Astrocyte of the cerebellum (primary cell): ENCODE measurements around the gene CSKMT.
A peak's percentile ranks its signal among the peaks of the same experiment; 100 is the strongest.
"Not testable (repeated sequence)": the region's sequence is repeated elsewhere in the genome, so short reads cannot be mapped to it uniquely, and the experiment has no call there.

Source experiments
- DNase-seq: peaks from one replicate; pipeline ENCODE4 v3.0.0-alpha.2; 2011; ENCODE audit warnings: low read depth
- H3K4me3 ChIP-seq: 2 replicates; pipeline ENCODE4 v1.5.1; 2011; ENCODE audit warnings: mild to moderate bottlenecking, low read depth, low read length, moderate library complexity
- in situ Hi-C: cut with HindIII; loops from 2 replicates; pipeline ENCODE4 v1.10.0; 2017; ENCODE audit warnings: low sequenced_read_pairs
- TF ChIP-seq, protein P1 (sequence below): IDR thresholded peaks from 2 replicates; pipeline ENCODE4 v1.5.1; 2012; ENCODE audit warnings: low read length, low read depth, moderate library complexity, mild to moderate bottlenecking; ENCODE audit errors: missing control alignments

CSKMT gene

DNA sequence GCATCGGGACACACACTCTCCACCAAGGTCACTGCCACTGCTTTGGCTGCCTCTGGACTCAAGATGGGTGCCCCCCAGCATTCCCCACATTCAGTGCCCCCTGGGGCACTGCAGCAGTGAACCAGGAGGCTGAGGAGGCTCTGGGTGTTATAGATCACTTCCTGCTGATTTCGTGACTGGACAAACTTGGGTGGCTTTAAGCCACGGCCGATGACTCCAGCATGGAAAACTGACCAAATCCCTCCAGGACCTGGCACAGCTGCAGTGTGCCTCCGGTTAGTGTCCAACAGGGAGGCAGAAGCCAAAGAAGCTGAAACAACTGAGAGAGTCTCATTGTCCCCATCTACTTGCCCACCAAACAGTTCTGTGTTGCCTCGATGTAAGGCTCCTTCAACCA, 17.5 kb upstream of the CSKMT start:
- DNase-seq, result no peak
- in situ Hi-C loops, result no loop called here
- TF ChIP-seq, protein P1, sequence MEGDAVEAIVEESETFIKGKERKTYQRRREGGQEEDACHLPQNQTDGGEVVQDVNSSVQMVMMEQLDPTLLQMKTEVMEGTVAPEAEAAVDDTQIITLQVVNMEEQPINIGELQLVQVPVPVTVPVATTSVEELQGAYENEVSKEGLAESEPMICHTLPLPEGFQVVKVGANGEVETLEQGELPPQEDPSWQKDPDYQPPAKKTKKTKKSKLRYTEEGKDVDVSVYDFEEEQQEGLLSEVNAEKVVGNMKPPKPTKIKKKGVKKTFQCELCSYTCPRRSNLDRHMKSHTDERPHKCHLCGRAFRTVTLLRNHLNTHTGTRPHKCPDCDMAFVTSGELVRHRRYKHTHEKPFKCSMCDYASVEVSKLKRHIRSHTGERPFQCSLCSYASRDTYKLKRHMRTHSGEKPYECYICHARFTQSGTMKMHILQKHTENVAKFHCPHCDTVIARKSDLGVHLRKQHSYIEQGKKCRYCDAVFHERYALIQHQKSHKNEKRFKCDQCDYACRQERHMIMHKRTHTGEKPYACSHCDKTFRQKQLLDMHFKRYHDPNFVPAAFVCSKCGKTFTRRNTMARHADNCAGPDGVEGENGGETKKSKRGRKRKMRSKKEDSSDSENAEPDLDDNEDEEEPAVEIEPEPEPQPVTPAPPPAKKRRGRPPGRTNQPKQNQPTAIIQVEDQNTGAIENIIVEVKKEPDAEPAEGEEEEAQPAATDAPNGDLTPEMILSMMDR, result no peak
- no peak overlapping the region for H3K4me3 ChIP-seq

DNA sequence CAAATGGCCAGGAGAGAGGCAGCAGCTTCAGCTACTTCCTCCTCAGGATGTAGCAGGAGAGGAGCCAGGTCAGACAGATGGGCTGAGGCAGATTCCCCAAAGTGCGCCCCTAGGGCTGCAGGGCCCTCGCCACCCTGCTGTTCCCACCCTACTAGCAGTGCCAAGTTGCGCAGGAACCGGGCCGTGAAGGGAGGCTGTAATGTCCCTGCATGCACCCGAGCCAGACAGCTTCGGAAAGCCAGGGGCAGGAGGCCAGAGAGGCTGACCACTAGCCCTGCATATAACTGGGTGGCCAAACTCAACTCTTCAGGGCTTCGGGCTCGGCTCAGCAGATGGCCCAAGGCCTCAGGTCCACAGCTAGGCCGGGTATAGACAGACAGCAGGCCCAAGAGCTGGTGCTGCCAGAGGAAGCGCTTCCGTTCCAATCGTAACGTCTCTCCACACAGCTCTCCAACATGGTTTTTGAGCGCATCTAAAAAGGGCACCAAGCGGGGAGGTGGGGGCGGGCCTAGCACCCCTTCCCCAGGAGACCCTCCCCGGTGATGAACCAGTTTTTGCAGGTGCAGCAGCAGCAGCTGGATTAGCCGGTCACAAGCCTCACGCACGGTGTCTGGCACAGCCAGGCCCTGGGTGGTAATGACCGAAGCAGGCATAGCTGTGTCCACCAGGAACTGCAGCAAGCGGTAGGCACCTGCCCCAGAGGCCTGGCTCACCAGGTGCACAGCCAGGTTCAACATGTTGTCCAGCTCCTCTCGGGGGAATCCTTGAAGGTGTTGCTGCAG, 16.7 kb upstream of the CSKMT start:
- TF ChIP-seq, protein P1, result no peak
- DNase-seq, result no peak
- in situ Hi-C loops, result no loop called here
- no peak overlapping the region for H3K4me3 ChIP-seq

DNA sequence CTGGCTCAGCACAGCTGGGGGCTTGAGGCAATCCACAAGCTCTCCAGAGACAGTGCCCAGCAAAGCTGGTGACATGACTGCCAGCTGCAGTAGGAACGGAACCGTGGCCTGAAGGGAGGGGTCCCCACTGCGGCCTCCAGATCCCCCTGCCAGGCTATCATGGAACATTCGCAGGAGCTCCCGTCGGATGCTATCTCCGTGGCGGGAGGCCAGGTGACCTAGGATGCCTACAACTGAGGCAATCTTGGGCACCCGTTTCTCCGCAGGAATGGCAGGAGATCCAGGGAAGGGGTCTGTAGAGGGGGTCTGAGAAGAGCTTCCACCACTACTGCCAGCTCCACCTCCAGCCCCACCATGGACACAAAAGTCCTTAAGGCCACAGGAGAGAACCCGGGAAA, 16.1 kb upstream of the CSKMT start:
- in situ Hi-C loops, result no loop called here
- no peak overlapping the region for H3K4me3 ChIP-seq
- no peak for DNase-seq
- TF ChIP-seq, protein P1, result no peak

DNA sequence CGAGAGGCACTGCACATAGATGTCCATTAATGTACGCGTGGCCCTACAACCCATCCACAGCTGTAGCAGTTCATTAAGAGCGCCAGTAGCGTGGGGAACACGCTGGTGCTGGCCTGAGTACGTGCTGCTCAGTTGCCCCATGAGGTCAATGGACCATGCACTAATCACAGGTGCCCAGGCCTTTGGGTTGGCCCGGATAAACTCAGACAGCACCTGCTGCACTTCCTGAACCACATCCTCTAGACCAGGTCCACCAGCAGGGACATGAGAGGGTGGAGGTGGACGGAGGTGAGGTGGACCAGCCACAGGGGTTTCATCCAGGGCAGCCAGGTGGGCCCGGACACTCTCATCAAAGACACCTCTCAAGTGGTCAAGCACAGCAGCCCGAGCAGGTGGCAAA, 15.6 kb upstream of the CSKMT start:
- no peak for DNase-seq
- TF ChIP-seq, protein P1, result no peak
- H3K4me3 ChIP-seq, result no peak overlapping the region
- in situ Hi-C loops, result no loop called here

DNA sequence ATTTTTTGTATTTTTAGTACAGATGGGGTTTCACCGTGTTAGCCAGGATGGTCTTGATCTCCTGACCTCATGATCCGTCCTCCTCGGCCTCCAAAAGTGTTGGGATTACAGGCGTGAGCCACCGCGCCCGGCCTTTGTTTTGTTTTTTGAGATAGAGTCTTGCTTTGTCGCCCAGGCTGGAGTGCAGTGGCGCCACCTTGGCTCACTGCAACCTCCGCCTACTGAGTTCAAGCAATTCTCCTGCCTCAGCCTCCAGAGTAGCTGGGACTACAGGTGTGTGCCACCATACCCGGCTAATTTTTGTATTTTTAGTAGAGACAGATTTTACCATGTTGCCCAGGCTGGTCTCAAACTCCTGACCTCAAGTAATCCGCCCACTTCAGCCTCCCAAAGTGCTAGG, 14.8 kb upstream of the CSKMT start:
- DNase-seq, in situ Hi-C loops, H3K4me3 ChIP-seq: not testable (repeated sequence)

DNA sequence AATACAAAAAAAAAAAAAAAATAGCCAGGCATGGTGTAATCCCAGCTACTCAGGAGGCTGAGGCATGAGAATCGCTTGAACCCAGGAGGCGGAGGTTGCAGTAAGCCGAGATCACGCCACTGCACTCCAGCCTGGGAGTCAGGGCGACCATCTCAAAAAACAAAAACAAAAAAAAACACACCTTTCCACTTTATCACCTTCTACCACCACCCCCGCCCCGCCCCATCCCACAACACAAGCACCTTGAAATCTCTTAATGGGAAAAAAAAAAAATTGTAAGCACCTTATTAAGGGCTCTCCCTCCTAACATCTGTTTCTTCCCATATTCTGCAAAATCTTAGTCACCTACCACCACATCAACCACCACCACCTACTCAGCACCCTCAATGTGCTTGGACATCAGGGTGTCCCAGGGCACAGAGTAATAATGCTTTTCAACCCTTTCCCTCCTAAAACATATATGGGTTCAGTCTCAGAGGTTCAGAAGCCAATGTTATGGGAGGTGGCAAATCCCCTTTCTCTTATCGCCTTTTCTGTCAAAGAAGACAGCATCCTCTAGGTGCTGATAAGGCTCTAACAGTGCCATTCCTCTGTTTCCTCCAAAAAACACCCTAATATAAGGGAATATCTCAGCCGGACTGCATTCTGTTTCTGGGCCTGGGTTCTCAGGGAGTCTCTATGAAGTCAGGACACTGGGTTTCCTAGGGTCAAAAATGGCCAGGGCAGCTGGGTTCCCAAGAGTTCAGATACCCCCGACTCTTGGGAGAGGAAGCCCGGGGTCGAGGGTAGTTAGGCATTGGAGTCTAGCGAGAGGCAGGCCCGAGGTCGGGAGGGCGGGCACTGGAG, 12.7 kb upstream of the CSKMT start:
- TF ChIP-seq, protein P1, result no peak
- in situ Hi-C loops, result no loop called here
- H3K4me3 ChIP-seq, result peak overlapping the region; percentile 96
- DNase-seq, result no peak

DNA sequence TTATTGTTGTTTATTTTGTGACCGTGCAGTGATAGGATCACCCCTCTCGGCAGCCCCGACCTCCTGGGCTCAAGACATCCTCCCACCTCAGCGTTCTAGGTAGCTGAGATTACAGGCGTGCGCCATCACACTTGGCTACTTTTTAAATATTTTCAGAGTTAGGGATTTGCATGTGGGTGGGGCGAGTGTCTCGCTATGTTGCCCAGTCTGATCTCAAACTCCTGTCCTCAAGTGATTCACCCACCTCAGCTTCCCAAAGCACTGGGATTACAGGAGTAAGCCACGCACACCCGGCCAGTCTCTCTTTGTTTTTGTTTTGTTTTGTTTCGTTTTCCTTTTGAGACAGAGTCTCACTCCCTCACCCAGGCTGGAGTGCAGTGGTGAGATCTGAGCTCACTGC, 10.8 kb upstream of the CSKMT start:
- in situ Hi-C loops, result no loop called here
- DNase-seq, result no peak
- H3K4me3 ChIP-seq, result no peak overlapping the region
- TF ChIP-seq, protein P1, result no peak
